K562 (cell line): ENCODE data around the gene EFCAB12. TPM values are rescaled to one million over a fixed set of nuclear protein-coding genes. Genes with fewer than 3 reads are reported as not detected.

Experiments used
- ARID3A ChIP-seq: IDR thresholded peaks from 2 replicates; pipeline ENCODE4 v1.6.1; 2012; ENCODE audit warnings: low read depth, low read length, improper control_type of control experiment, borderline replicate concordance
- FOXM1 ChIP-seq, 2 experiments: fragments of 450-650 bp in 1 of 2; sonication (generic) in 1 of 2; formaldehyde crosslinking in 1 of 2; IDR thresholded peaks; 2 replicates each; pipeline versions ENCODE4 v1.6.1 to v1.9.0; 2017 to 2022; ENCODE audit warnings: low read depth in 2 of 2, mild to moderate bottlenecking in 2 of 2, missing genetic modification reagents in 1 of 2, moderate library complexity in 1 of 2
- IRF9 ChIP-seq: fragments of 450-650 bp; IDR thresholded peaks from 2 replicates; pipeline ENCODE4 v1.6.1; 2016; ENCODE audit warnings: missing biosample characterization, missing genetic modification characterization
- JUND ChIP-seq, 2 experiments: IDR thresholded peaks; 2 replicates in 1 of 2; 3 replicates in 1 of 2; pipeline ENCODE4 v1.6.1; 2011; ENCODE audit warnings: borderline replicate concordance in 2 of 2, low read depth in 2 of 2, low read length in 2 of 2, improper control_type of control experiment in 1 of 2, missing biosample characterization in 1 of 2, missing genetic modification characterization in 1 of 2, missing genetic modification reagents in 1 of 2
- LCOR ChIP-seq: sonication (generic); formaldehyde crosslinking; IDR thresholded peaks from 2 replicates; pipeline ENCODE4 v1.8.0; 2022; ENCODE audit warnings: mild to moderate bottlenecking, missing genetic modification reagents
- MAFG ChIP-seq: fragments of 450-650 bp; conservative IDR thresholded peaks from 2 replicates; pipeline ENCODE4 v1.6.1; 2016; ENCODE audit warnings: missing genetic modification characterization, missing compliant biosample characterization
- NCOA1 ChIP-seq: fragments of 450-650 bp; IDR thresholded peaks from 2 replicates; pipeline ENCODE4 v1.6.1; 2016; ENCODE audit warnings: low read depth
- NCOR1 ChIP-seq: fragments of 450-650 bp; IDR thresholded peaks from 2 replicates; pipeline ENCODE4 v1.6.1; 2016; ENCODE audit warnings: mild to moderate bottlenecking, moderate library complexity
- NR2C1 ChIP-seq, 2 experiments: fragments of 450-650 bp; IDR thresholded peaks; 2 replicates each; pipeline ENCODE4 v1.6.1; 2017; ENCODE audit warnings: mild to moderate bottlenecking in 2 of 2, antibody characterized with exemption in 1 of 2, inconsistent platforms in 1 of 2, missing compliant biosample characterization in 1 of 2, missing genetic modification characterization in 1 of 2
- RCOR1 ChIP-seq, 2 experiments: IDR thresholded peaks; 2 replicates each; pipeline ENCODE4 v1.6.1; 2012; ENCODE audit warnings: low read depth in 2 of 2, low read length in 2 of 2, borderline replicate concordance in 1 of 2, improper control_type of control experiment in 1 of 2
- RERE ChIP-seq: sonication (generic); formaldehyde crosslinking; IDR thresholded peaks from 2 replicates; pipeline ENCODE4 v1.8.0; 2023; ENCODE audit warnings: missing genetic modification reagents, mild to moderate bottlenecking, borderline replicate concordance
- ZNF740 ChIP-seq, 3 experiments: fragments of 200-800 bp in 1 of 3; sonication (Bioruptor generic) in 1 of 3; sonication (generic) in 1 of 3; formaldehyde crosslinking in 1 of 3; IDR thresholded peaks; 2 replicates each; pipeline versions ENCODE4 v1.6.1 to v1.8.0; 2016 to 2022; ENCODE audit warnings: mild to moderate bottlenecking in 2 of 3, missing compliant biosample characterization in 2 of 3, missing genetic modification characterization in 2 of 3, missing genetic modification reagents in 1 of 3
- polyA plus RNA-seq, 8 experiments: library from polyadenylated mRNA; depleted of rRNA in 4 of 8; stranded (reverse) in 5 of 8; unstranded in 3 of 8; fragments of >200 nt; fragmentation: Nextera tagmentation in 2 of 8; fragmentation: Illumina TruSeq in 1 of 8; extraction: Ambion mirVana in 2 of 8; extraction: Trizol in 1 of 8; gene quantifications; 2 replicates each; pipeline versions ENCODE4 v1.2.1 to v1.2.3, GENCODE V29; 2011 to 2014; ENCODE audit warnings: inconsistent platforms in 1 of 8, missing spikeins in 1 of 8
- total RNA-seq, 7 experiments: library from RNA; depleted of rRNA in 6 of 7; stranded (reverse); fragments of >200 nt in 6 of 7; fragmentation: Illumina TruSeq in 2 of 7; extraction: Trizol in 2 of 7; gene quantifications; 2 replicates each; pipeline versions ENCODE4 v1.2.1 to v1.2.3, GENCODE V29; 2011 to 2021; ENCODE audit warnings: low replicate concordance in 1 of 7

Gene EFCAB12
- total and polyA plus RNA-seq, 9 of the 15 experiments (the other 6 are each of a cell fraction or from before 2014, with no cell fraction given): 0.08 to 0.95 (median 0.56) TPM; not detected in 1

GRCh38 chr3:129413687-129414506 lies 14.5 kb downstream of the EFCAB12 start (continued):
- TF ChIP-seq RERE (no peak), NR2C1 (IDR thresholded peaks at IDR 0.05) (no peak), NR2C1 (tag; IDR thresholded peaks at IDR 0.05) (no peak), MAFG (tag) (no peak), RCOR1 (IDR thresholded peaks at IDR 0.05; ENCODE audit: borderline replicate concordance in 1 of 2, low read depth in 2 of 2, low read length in 2 of 2) (peak in 1 of 2 experiments; percentile 35; a peak in 1 of 4 replicates), NCOA1 (peak; percentile 50; the same call in 1 of the 2 replicates), JUND (IDR thresholded peaks at IDR 0.05; ENCODE audit: borderline replicate concordance, low read depth, low read length) (peak; percentile 93), JUND (tag; IDR thresholded peaks at IDR 0.05; ENCODE audit: borderline replicate concordance, low read depth, low read length) (peak; percentile 90; the same call in 2 of the 3 replicates), NCOR1 (peak; percentile 74), LCOR (CRISPR knock-in tag) (peak; percentile 87; the same call in 1 of the 2 replicates), FOXM1 (IDR thresholded peaks at IDR 0.05; ENCODE audit: low read depth) (no peak), FOXM1 (CRISPR knock-in tag; IDR thresholded peaks at IDR 0.05; ENCODE audit: low read depth) (no peak), ZNF740 (CRISPR knock-in tag; IDR thresholded peaks at IDR 0.05) (0 out of 2 replicates have a peak, but pooled peaks have one; percentile 23), ZNF740 (tag; IDR thresholded peaks at IDR 0.05) (no peak), IRF9 (tag) (no peak), ARID3A (peak; percentile 52; the same call in 1 of the 2 replicates)
